GM10266 (cell line): ENCODE measurements around the gene SAA4.

Experiments
- DNase-seq: peaks from one replicate; pipeline ENCODE4 v3.0.0; 2012; ENCODE audit errors: extremely low spot score
- TF ChIP-seq, protein P1 (sequence below): IDR thresholded peaks from 2 replicates; pipeline ENCODE4 v1.5.1; 2012; ENCODE audit warnings: mild to moderate bottlenecking, low read depth; ENCODE audit not compliant: control insufficient read depth, insufficient read depth; ENCODE audit errors: missing control alignments

SAA4 gene

DNA sequence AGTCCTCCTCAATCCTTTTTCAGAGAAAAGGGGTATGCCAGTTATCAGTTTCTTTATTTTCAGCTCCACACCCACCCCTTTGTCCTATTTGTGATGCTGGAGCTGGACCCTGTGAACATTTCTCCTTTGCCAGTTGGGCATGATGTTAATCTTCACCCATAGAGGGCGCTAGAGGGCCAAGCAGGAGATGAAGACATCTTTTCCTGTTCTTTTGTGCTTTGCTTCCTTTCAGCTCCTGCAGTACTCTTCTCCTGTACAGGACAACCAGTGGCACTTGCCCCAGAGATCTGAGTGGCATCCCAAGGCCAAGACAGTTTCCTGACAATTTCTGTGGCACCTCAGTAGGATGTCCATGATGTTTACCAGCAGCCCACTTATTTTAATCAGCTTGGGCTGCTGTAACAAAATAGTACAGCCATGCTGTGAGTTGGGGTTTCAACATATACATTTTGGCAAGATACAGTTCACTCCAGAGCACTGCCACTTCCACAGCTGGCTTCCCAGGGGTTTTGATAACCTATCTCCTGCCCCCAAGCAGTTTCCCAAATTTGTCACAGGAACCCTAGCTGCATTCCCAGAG, 7.3 kb upstream of the SAA4 start:
- TF ChIP-seq, protein P1, sequence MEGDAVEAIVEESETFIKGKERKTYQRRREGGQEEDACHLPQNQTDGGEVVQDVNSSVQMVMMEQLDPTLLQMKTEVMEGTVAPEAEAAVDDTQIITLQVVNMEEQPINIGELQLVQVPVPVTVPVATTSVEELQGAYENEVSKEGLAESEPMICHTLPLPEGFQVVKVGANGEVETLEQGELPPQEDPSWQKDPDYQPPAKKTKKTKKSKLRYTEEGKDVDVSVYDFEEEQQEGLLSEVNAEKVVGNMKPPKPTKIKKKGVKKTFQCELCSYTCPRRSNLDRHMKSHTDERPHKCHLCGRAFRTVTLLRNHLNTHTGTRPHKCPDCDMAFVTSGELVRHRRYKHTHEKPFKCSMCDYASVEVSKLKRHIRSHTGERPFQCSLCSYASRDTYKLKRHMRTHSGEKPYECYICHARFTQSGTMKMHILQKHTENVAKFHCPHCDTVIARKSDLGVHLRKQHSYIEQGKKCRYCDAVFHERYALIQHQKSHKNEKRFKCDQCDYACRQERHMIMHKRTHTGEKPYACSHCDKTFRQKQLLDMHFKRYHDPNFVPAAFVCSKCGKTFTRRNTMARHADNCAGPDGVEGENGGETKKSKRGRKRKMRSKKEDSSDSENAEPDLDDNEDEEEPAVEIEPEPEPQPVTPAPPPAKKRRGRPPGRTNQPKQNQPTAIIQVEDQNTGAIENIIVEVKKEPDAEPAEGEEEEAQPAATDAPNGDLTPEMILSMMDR, result peak; percentile 86
- peak; percentile 56 for DNase-seq

DNA sequence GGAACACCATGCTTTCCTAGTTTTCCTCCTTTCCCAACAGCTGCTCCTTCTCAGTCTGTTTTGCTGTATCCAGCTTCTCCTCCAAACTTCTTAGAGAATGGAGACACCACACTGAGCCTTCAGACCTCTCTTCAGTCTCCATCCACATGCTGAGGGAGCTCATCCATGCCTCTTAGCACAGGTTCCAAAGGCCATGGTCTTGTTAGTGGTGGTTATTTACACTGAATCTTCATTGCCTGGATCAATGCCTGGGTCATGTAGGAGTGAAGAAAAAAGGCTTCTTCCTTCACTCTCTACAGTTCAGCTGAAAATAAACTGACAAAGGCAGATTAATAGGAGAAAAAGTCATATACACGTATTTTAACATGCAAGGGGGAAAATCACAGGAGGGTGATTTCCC, 3.1 kb upstream of the SAA4 start:
- no peak for DNase-seq
- TF ChIP-seq, protein P1, result no peak

DNA sequence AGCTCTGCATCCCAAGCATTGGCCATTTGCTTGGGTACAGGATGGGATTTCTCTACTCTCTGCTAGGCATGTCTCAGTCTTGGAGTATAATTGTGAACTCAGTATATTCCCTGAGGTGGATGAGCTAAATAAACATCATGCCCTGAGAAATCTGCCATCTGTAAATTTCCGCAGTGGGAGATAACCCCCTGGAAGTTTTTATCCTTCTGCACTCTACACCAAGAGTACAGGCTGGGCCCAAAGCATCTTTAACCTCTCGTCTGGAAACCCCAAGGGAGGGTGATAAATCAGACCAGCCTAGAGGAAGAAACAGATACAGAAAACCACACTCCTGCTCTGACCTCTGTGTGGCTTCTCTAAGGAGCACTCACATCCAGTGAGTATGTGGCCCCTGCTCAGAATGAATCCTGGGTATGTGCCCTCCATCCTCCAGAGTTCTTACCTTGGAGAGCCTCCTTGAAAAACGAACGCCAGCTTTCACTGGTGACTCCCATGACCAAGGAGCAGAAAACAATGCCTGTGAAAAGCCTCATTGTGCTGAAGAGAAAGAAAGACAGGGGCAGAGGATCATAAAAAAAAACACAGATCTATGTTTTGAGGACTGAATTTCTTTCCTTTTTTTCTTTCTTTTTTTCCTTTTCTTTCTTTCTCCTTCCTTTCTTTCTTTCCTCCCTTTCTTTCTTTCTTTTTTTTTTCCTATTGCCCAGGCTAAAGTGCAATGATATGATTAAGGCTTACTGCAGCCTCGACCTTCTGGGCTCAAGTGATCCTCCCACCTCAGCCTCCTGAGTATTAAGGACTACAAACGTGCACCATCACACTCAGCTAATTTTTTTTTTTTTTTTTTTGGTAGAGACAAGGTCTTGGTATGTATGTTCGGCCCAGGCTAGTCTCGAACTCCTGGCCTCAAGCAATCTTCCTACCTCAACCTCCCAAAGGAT, 938 bp downstream of the SAA4 start:
- TF ChIP-seq, protein P1, result no peak
- no peak for DNase-seq

DNA sequence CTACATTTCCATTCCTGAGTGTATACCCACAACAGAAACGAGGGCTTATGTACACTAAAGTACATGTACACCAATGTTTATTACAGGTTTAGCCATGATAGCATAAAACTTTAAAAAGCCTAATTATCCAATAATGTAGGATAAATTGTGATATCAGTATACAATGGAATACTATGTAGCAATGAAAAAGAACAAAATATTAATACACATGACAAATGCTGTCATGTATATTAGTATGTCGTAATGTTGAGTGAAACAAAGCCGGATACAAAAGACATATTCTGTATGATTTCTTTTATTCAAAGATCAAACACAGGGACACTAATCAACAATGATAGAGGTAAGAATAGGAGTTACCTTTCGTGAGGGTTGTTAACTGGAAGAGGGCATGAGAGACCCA, 2.7 kb downstream of the SAA4 start:
- no peak for DNase-seq
- TF ChIP-seq, protein P1, result no peak

DNA sequence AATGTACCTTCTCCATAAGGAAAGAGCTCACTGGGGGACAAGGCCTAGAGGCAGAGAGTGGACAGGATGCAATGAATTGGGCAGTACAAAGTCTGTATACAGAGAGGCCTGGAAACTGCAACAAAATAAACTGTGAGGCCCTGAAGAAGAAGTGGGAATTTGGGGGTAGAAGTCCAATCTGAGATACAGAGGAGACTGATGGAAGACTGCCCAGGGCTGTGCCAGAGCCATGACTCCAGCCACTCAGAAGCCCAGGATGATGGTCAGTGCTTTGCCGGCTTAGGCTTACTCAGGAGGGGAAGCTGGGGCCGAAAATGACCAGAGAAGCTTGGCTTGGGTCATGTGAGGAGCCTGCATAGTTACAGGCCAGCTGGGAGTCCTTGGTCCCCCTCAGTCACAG, 5.7 kb downstream of the SAA4 start:
- TF ChIP-seq, protein P1, result no peak
- DNase-seq, result no peak

DNA sequence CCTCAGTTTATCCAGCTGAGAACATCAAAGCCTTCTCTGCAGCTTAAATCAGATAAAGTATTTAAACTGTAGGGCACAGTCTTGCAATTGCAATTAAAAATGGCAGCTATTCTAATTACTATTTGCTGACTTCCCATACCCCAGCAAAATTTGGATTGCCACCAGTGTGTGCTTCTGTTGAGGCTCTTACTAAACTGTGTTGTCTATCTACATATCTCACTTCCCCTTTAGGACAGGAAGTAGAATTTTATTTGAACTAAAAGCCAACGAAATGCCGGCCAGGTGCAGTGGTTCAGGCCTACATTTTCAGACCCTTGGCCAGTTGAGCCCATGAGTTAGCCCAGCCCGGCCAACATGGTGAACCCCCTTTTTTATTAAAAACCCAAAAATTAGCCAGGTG, 7.1 kb downstream of the SAA4 start:
- TF ChIP-seq, protein P1, result no peak
- peak; percentile 50 for DNase-seq

DNA sequence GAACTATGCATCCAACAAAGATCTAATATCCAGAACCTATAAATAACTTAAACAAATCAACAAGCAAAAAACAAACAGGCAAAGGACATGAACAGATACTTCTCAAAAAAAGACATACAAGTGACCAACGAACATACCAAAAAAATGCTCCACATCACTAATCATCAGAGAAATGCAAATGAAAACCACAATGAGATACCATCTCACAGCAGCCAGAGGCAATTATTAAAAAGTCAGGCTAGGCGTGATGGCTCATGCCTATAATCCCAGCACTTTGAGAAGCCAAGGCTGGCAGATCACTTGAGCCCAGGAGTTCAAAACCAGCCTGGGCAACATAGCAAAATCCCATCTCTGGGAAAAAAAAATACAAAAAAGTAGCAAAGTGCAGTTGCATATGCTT, 10.7 kb downstream of the SAA4 start:
- TF ChIP-seq, protein P1, result no peak
- DNase-seq, result no peak
